ENCODE results near the gene PRKACA. TPM values are rescaled to one million over a fixed set of nuclear protein-coding genes. Genes with fewer than 3 reads are reported as not detected.

The PRKACA gene
- total RNA-seq, 2 donors from 2014 or later = 34.8 to 106 TPM

GRCh38 chr19:14110650-14111049 is 6.9 kb downstream of the PRKACA start:
- peaks cover 6% of the 10 kb centered on the region for H3K4me1 ChIP-seq (replicated peaks)
- no peaks in the 10 kb centered on the region for H3K9me3 ChIP-seq
- H3K27ac ChIP-seq = no peak overlapping the region
- H3K27me3 ChIP-seq (replicated peaks; ENCODE audit: insufficient read depth) = no peaks in the 10 kb centered on the region
- 70% methylated on average over 2 of the region's 2 CpGs for WGBS
- no peak overlapping the region for H3K4me3 ChIP-seq
- intact Hi-C loops (cut with DNase I) = no loop called here
- H3K36me3 ChIP-seq = peaks cover 0 to 8% of the 10 kb centered on the region in 2 donors
- no peak for TF ChIP-seq POLR2AphosphoS5 (IDR thresholded peaks at IDR 0.05)
- no peak for TF ChIP-seq CTCF (IDR thresholded peaks at IDR 0.05)
- DNase-seq (ENCODE audit: low spot score) = no peak

DNA sequence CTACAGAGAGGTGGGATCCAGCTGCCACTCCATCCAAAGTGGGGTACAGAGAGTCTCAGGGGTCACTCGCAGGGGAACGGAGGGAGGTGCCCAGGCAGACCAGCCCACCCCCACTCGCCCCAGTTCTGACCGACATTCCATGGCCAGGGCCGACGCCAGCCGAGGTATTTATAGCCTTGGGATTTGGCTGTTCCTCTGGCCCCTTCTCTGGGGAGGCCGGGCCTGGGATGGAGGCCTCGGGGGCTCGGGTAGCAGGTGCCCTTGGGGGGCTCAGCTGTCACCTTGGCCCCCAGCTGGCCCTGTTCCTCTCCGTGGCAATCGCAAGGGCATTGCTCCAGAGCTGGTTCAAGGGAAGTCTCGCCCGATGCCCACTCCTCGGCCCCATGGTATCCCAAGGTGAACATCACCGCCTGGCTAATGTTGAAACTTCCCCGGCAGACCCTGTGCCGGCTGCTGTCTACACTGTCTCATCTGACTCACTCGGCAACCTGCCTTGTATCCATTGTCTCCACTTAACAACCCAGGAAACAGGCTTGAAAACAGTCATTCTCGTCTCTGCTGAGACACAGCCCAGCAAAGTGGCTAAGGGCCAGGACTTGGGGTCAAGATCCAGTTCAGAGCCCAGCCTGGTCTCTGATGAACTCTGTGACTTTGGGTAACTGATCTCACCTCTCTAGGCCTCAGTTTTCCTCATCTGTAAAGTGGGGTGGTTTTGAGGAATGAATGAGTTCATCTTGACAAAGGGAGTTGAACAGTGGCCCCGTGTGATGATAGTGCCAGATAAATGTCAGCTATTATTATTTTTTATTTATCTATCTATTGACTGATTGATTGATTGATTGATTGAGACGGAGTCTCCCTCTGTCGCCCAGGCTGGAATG is 9.7 kb downstream of the PRKACA start:
- DNase-seq (ENCODE audit: low spot score) = no peak
- H3K36me3 ChIP-seq = peaks cover 0 to 11% of the 10 kb centered on the region in 2 donors
- H3K4me1 ChIP-seq (replicated peaks) = peaks cover 4% of the 10 kb centered on the region
- 60% methylated on average over 23 of the region's 23 CpGs for WGBS
- H3K4me3 ChIP-seq = no peak overlapping the region
- no peak for TF ChIP-seq CTCF (IDR thresholded peaks at IDR 0.05)
- no peak for TF ChIP-seq POLR2AphosphoS5 (IDR thresholded peaks at IDR 0.05)
- no peak for TF ChIP-seq POLR2A (IDR thresholded peaks at IDR 0.05)
- H3K9me3 ChIP-seq = no peaks in the 10 kb centered on the region
- intact Hi-C loops (cut with DNase I) = no loop called here
- H3K27ac ChIP-seq = peak overlapping the region; percentile 24 to 47
- no peaks in the 10 kb centered on the region for H3K27me3 ChIP-seq (replicated peaks; ENCODE audit: insufficient read depth)

GRCh38 chr19:14106840-14107239 is 10.7 kb downstream of the PRKACA start:
- Histone ChIP-seq H3K4me3 (no peak overlapping the region), H3K27me3 (replicated peaks; ENCODE audit: insufficient read depth) (no peaks in the 10 kb centered on the region), H3K9me3 (no peaks in the 10 kb centered on the region), H3K4me1 (replicated peaks) (no peaks in the 10 kb centered on the region), H3K27ac (peak overlapping the region; percentile 24 to 47), H3K36me3 (peaks cover 0 to 13% of the 10 kb centered on the region in 2 donors)
- TF ChIP-seq CTCF (IDR thresholded peaks at IDR 0.05) = no peak
- no peak for TF ChIP-seq POLR2AphosphoS5 (IDR thresholded peaks at IDR 0.05)
- TF ChIP-seq POLR2A (IDR thresholded peaks at IDR 0.05) = no peak
- WGBS = 86% methylated on average over 16 of the region's 16 CpGs
- intact Hi-C loops (cut with DNase I) = no loop called here
- DNase-seq (ENCODE audit: low spot score) = no peak

- WGBS = 65% methylated on average over 8 of the region's 8 CpGs
- H3K36me3 ChIP-seq = peaks cover 0 to 13% of the 10 kb centered on the region in 2 donors
- peak overlapping the region in 1 of 2 donors; percentile 15 for H3K27ac ChIP-seq
- intact Hi-C loops (cut with DNase I) = no loop called here
- H3K4me1 ChIP-seq (replicated peaks) = no peaks in the 10 kb centered on the region
- no peaks in the 10 kb centered on the region for H3K27me3 ChIP-seq (replicated peaks; ENCODE audit: insufficient read depth)
- no peak overlapping the region for H3K4me3 ChIP-seq
- TF ChIP-seq POLR2A (IDR thresholded peaks at IDR 0.05) = no peak
- no peak for TF ChIP-seq CTCF (IDR thresholded peaks at IDR 0.05)
- TF ChIP-seq POLR2AphosphoS5 (IDR thresholded peaks at IDR 0.05) = no peak
- H3K9me3 ChIP-seq = no peaks in the 10 kb centered on the region
- no peak for DNase-seq (ENCODE audit: low spot score)
Observed at GRCh38 chr19:14105680-14106079, 11.9 kb downstream of the PRKACA start.

- no peak for DNase-seq (ENCODE audit: low spot score)
- 100% methylated on average over 1 of the region's 1 CpG for WGBS
- peaks cover 0 to 13% of the 10 kb centered on the region in 2 donors for H3K36me3 ChIP-seq
- H3K4me3 ChIP-seq = no peak overlapping the region
- no peak for TF ChIP-seq CTCF (IDR thresholded peaks at IDR 0.05)
- TF ChIP-seq POLR2A (IDR thresholded peaks at IDR 0.05) = no peak
- TF ChIP-seq POLR2AphosphoS5 (IDR thresholded peaks at IDR 0.05) = no peak
- no peaks in the 10 kb centered on the region for H3K4me1 ChIP-seq (replicated peaks)
- H3K27me3 ChIP-seq (replicated peaks; ENCODE audit: insufficient read depth) = no peaks in the 10 kb centered on the region
- intact Hi-C loops (cut with DNase I) = no loop called here
- H3K27ac ChIP-seq = no peak overlapping the region
- no peaks in the 10 kb centered on the region for H3K9me3 ChIP-seq
Observed at GRCh38 chr19:14103310-14103709, 14.3 kb downstream of the PRKACA start.

Measured in prostate gland (tissue), 2 donors.